ENCODE data around the gene CSTPP1. TPM values are rescaled to one million over a fixed set of nuclear protein-coding genes. Genes with fewer than 3 reads are reported as not detected.

Gene CSTPP1
- total and polyA plus RNA-seq, 2 donors (not counting 1 experiment from before 2014, with no cell fraction given), result 15.5 to 34.1 TPM

DNA sequence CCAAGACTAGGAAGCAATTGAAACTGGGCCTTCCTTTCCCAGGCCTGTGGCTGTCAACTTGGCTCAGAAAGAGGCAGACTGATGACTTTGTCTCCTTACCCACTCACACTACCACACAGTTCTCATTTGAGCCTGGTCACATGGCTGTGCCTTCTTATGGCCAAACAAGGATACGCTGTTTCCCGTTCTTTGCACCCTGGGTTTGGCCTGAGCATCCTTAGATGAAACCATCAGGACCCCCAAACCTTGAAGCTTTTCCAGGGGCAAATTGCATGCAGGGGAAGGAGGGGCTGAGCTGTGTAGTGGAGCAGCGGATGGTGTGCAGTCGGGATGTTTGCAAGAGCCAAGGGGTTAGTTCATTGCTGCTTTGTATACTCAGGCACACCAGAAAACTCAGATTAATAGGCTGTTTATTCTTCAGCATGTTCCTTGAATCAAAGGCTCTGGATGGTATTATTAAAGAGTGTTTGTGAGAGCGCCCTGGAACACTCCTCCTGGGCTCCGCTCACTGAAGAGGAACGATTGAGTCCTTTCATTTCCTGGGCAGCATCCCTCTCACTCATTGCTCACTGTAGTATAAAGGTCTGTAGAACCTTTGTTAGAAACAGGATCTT, 170.3 kb downstream of the CSTPP1 start:
- no peaks in the 10 kb centered on the region for H3K9me3 ChIP-seq (ENCODE audit: control insufficient read depth, insufficient read depth, low read depth, low read length)
- no peak overlapping the region for H3K4me2 ChIP-seq (ENCODE audit: extremely low read depth, insufficient read depth, low read length)
- TF ChIP-seq, protein P1, sequence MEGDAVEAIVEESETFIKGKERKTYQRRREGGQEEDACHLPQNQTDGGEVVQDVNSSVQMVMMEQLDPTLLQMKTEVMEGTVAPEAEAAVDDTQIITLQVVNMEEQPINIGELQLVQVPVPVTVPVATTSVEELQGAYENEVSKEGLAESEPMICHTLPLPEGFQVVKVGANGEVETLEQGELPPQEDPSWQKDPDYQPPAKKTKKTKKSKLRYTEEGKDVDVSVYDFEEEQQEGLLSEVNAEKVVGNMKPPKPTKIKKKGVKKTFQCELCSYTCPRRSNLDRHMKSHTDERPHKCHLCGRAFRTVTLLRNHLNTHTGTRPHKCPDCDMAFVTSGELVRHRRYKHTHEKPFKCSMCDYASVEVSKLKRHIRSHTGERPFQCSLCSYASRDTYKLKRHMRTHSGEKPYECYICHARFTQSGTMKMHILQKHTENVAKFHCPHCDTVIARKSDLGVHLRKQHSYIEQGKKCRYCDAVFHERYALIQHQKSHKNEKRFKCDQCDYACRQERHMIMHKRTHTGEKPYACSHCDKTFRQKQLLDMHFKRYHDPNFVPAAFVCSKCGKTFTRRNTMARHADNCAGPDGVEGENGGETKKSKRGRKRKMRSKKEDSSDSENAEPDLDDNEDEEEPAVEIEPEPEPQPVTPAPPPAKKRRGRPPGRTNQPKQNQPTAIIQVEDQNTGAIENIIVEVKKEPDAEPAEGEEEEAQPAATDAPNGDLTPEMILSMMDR (conservative IDR thresholded peaks at IDR 0.05 in 1 of 2, IDR thresholded peaks at IDR 0.05 in 1 of 2; ENCODE audit: low read depth in 1 of 2, low read length in 2 of 2), result no peak
- no peak for TF ChIP-seq EZH2 (IDR thresholded peaks at IDR 0.05; ENCODE audit: low read length, missing control alignments)
- no peaks in the 10 kb centered on the region for H3K36me3 ChIP-seq (ENCODE audit: control insufficient read depth, insufficient read depth, low read length)
- H3K9ac ChIP-seq (ENCODE audit: insufficient read depth, low read length), result no peak overlapping the region
- H4K20me1 ChIP-seq (ENCODE audit: control insufficient read depth, extremely low read depth, insufficient read depth, low read length), result no peaks in the 10 kb centered on the region
- H3K27ac ChIP-seq (ENCODE audit: insufficient read depth, low read length), result no peak overlapping the region
- H3K27me3 ChIP-seq (ENCODE audit: control insufficient read depth, insufficient read depth, low read length), result no peaks in the 10 kb centered on the region
- no peak overlapping the region for H2AFZ ChIP-seq (ENCODE audit: low read length)
- no peak for DNase-seq (ENCODE audit: low read depth in 2 of 2)
- H3K4me3 ChIP-seq (replicated peaks in 1 of 4; ENCODE audit: control extremely low read depth in 1 of 4, insufficient read depth in 1 of 4, low read depth in 3 of 4, low read length in 4 of 4), result no peak overlapping the region
- H3K4me1 ChIP-seq (ENCODE audit: control insufficient read depth, extremely low read depth, insufficient read depth, low read length), result peaks cover 24% of the 10 kb centered on the region
- no peaks in the 10 kb centered on the region for H3K79me2 ChIP-seq (ENCODE audit: control insufficient read depth, insufficient read depth, low read length)

DNA sequence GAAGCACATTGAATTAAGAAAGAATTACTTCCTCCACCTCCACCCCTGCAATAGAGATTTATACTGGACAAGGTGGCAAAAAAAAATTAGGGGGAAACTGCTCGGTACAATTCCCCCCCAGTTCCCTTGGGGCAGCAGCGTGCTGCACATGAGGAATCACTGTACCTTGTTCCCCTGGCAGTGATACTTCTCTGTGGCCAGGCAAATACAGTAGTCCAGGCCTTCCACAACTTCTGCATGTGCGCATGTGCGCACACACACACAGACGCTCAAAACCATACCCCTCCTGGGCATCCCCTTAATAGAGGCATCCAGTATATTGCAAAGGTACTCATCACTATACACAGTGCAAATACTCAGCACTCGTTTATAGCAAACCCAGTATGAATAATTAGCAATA, 171.2 kb downstream of the CSTPP1 start:
- TF ChIP-seq, protein P1 (conservative IDR thresholded peaks at IDR 0.05 in 1 of 2, IDR thresholded peaks at IDR 0.05 in 1 of 2; ENCODE audit: low read depth in 1 of 2, low read length in 2 of 2), result no peak
- TF ChIP-seq EZH2 (IDR thresholded peaks at IDR 0.05; ENCODE audit: low read length, missing control alignments), result no peak
- DNase-seq (ENCODE audit: low read depth in 2 of 2), result no peak
- Histone ChIP-seq H3K27me3 (ENCODE audit: control insufficient read depth, insufficient read depth, low read length) (no peaks in the 10 kb centered on the region), H3K79me2 (ENCODE audit: control insufficient read depth, insufficient read depth, low read length) (no peaks in the 10 kb centered on the region), H3K36me3 (ENCODE audit: control insufficient read depth, insufficient read depth, low read length) (no peaks in the 10 kb centered on the region), H2AFZ (ENCODE audit: low read length) (no peak overlapping the region), H3K4me1 (ENCODE audit: control insufficient read depth, extremely low read depth, insufficient read depth, low read length) (peaks cover 24% of the 10 kb centered on the region), H3K9ac (ENCODE audit: insufficient read depth, low read length) (no peak overlapping the region), H4K20me1 (ENCODE audit: control insufficient read depth, extremely low read depth, insufficient read depth, low read length) (no peaks in the 10 kb centered on the region), H3K27ac (ENCODE audit: insufficient read depth, low read length) (no peak overlapping the region), H3K9me3 (ENCODE audit: control insufficient read depth, insufficient read depth, low read depth, low read length) (no peaks in the 10 kb centered on the region), H3K4me2 (ENCODE audit: extremely low read depth, insufficient read depth, low read length) (no peak overlapping the region), H3K4me3 (replicated peaks in 1 of 4; ENCODE audit: control extremely low read depth in 1 of 4, insufficient read depth in 1 of 4, low read depth in 3 of 4, low read length in 4 of 4) (no peak overlapping the region)

DNA sequence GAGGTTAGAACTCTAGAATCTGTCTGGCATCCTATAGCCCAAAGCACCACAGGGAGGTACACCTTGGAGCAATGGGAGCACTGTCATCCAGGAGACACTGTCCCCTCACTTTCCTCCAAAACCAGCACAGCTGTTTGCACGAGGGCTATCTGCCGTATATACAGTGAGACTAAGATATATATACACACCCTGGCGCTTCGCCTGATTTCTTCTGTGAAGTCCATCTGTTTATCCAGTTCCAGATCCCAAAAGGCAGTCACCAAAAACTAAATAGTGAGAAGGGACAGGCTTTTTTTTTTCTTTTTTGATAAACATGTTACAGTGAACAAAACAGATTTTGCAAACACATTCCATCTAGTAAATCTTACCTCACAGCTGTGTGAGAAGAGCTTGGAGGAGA, 171.7 kb downstream of the CSTPP1 start:
- H2AFZ ChIP-seq (ENCODE audit: low read length), result no peak overlapping the region
- no peaks in the 10 kb centered on the region for H3K79me2 ChIP-seq (ENCODE audit: control insufficient read depth, insufficient read depth, low read length)
- TF ChIP-seq, protein P1 (conservative IDR thresholded peaks at IDR 0.05 in 1 of 2, IDR thresholded peaks at IDR 0.05 in 1 of 2; ENCODE audit: low read depth in 1 of 2, low read length in 2 of 2), result no peak
- no peak for TF ChIP-seq EZH2 (IDR thresholded peaks at IDR 0.05; ENCODE audit: low read length, missing control alignments)
- no peak overlapping the region for H3K4me3 ChIP-seq (replicated peaks in 1 of 4; ENCODE audit: control extremely low read depth in 1 of 4, insufficient read depth in 1 of 4, low read depth in 3 of 4, low read length in 4 of 4)
- H3K4me1 ChIP-seq (ENCODE audit: control insufficient read depth, extremely low read depth, insufficient read depth, low read length), result peaks cover 24% of the 10 kb centered on the region
- no peaks in the 10 kb centered on the region for H3K27me3 ChIP-seq (ENCODE audit: control insufficient read depth, insufficient read depth, low read length)
- no peak overlapping the region for H3K27ac ChIP-seq (ENCODE audit: insufficient read depth, low read length)
- no peaks in the 10 kb centered on the region for H3K36me3 ChIP-seq (ENCODE audit: control insufficient read depth, insufficient read depth, low read length)
- H3K9me3 ChIP-seq (ENCODE audit: control insufficient read depth, insufficient read depth, low read depth, low read length), result no peaks in the 10 kb centered on the region
- H3K9ac ChIP-seq (ENCODE audit: insufficient read depth, low read length), result no peak overlapping the region
- no peaks in the 10 kb centered on the region for H4K20me1 ChIP-seq (ENCODE audit: control insufficient read depth, extremely low read depth, insufficient read depth, low read length)
- DNase-seq (ENCODE audit: low read depth in 2 of 2), result no peak
- H3K4me2 ChIP-seq (ENCODE audit: extremely low read depth, insufficient read depth, low read length), result no peak overlapping the region
